A673 (cell line): ENCODE data around the gene PSMA5. TPM values are rescaled to one million over a fixed set of nuclear protein-coding genes. Genes with fewer than 3 reads are reported as not detected.
A peak's percentile ranks its signal among the peaks of the same experiment; 100 is the strongest.

Source experiments
- BruUV-seq: library from RNA; stranded (reverse); fragments of 400-500 nt; replicated peaks from 2 replicates; lab custom pipeline; 2021; lab: Mats Ljungman, UMichigan
- CTCF ChIA-PET: fragments of 300-600 bp; sonication (Branson Sonifier 250); formaldehyde crosslinking; loops from one replicate; lab custom pipeline; 2022; ENCODE audit warnings: antibody characterized with exemption; lab: Charles Lee
- POLR2A ChIA-PET: fragments of 300-600 bp; sonication (Branson Sonifier 250); formaldehyde crosslinking; loops from one replicate; lab custom pipeline; 2022; ENCODE audit warnings: antibody characterized with exemption; ENCODE audit not compliant: low non-redundant PET; lab: Charles Lee
- DNase-seq: peaks from one replicate; pipeline ENCODE4 v3.0.0-alpha.2; 2015; ENCODE audit warnings: low spot score
- H3K27ac ChIP-seq: fragments of 200-600 bp; sonication (generic); 2 replicates; pipeline ENCODE4 v1.5.1; 2016; ENCODE audit warnings: mixed run types, low read depth, mild to moderate bottlenecking, mixed read lengths, antibody characterized with exemption, low read length; ENCODE audit not compliant: poor library complexity, severe bottlenecking
- H3K27me3 ChIP-seq: fragments of 200-600 bp; sonication (generic); replicated peaks from 2 replicates; pipeline ENCODE4 v1.6.1; 2017; ENCODE audit warnings: mixed run types, low read depth, mild to moderate bottlenecking, mixed read lengths, antibody characterized with exemption, low read length; ENCODE audit not compliant: insufficient read depth, poor library complexity
- H3K36me3 ChIP-seq: fragments of 200-600 bp; sonication (generic); 2 replicates; pipeline ENCODE4 v1.6.1; 2016; ENCODE audit warnings: mixed run types, mild to moderate bottlenecking, mixed read lengths, antibody characterized with exemption, low read length; ENCODE audit not compliant: insufficient read depth, poor library complexity, severe bottlenecking
- H3K4me1 ChIP-seq: fragments of 200-600 bp; sonication (generic); 2 replicates; pipeline ENCODE4 v1.6.1; 2017; ENCODE audit warnings: mixed run types, mild to moderate bottlenecking, mixed read lengths, antibody characterized with exemption, low read length; ENCODE audit not compliant: insufficient read depth, poor library complexity, severe bottlenecking
- H3K4me3 ChIP-seq: fragments of 200-600 bp; sonication (generic); 2 replicates; pipeline ENCODE4 v1.5.1; 2016; ENCODE audit warnings: low read depth, mixed run types, mild to moderate bottlenecking, mixed read lengths, low read length; ENCODE audit not compliant: poor library complexity, severe bottlenecking
- H3K9me3 ChIP-seq: fragments of 200-600 bp; sonication (generic); 2 replicates; pipeline ENCODE4 v1.6.1; 2016; ENCODE audit warnings: mixed run types, low read depth, mild to moderate bottlenecking, mixed read lengths, antibody characterized with exemption, low read length; ENCODE audit not compliant: poor library complexity, severe bottlenecking
- EZH2 ChIP-seq: fragments of 200-600 bp; sonication (generic); IDR thresholded peaks from 2 replicates; pipeline ENCODE4 v1.6.1; 2017; ENCODE audit warnings: borderline replicate concordance, low read depth, mild to moderate bottlenecking, mixed read lengths, antibody characterized with exemption, low read length; ENCODE audit not compliant: poor library complexity, severe bottlenecking
- intact Hi-C: fragments of 100-400 bp; cut with micrococcal nuclease; formaldehyde crosslinking; loops from one replicate; pipeline ENCODE4 v1.10.0; 2022; ENCODE audit not compliant: unreplicated experiment
- total RNA-seq: library from RNA; stranded (reverse); gene quantifications from 2 replicates; pipeline ENCODE4 v1.2.3, GENCODE V29; 2021
- TF ChIP-seq, protein P1 (sequence below): fragments of 300-800, 200-600 bp; sonication (generic); conservative IDR thresholded peaks from 2 replicates; pipeline ENCODE4 v1.5.1; 2017; ENCODE audit warnings: low read depth, mild to moderate bottlenecking, antibody characterized with exemption, low read length, moderate library complexity, mixed read lengths

Gene PSMA5
- total RNA-seq, 1 experiment from 2014 or later: 201 TPM

DNA sequence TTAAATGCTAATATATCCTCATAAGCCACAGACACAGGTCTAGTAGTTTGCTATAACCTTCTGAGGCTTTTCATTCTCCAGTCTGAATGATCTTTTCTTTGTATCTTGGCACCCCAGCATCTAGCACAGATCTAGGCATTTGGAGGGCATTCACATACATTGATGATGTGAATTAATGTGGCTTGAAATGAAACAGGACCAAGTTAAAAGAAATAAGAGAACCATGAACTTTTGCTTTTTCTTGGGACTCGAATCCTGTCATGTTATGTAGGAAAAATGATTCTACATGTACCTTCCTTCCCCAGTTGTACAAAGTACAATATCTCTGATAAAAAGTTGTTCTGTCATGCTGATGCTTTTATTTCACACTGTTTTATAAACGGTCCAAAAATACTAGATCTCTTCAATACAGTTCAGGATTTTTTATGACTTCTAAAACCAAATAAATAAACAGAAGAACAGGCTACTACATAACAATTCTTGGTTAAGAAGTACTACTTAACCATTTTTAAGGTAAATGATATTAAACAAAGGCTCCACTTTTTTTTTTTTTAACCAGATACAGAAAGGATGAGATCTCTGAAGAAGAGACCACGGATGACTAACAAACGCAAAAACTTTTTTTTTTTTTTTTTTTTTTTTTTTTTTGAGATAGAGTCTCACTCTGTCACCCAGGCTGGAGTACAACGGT lies 31.5 kb downstream of the PSMA5 start:
- H3K27ac ChIP-seq: no peak overlapping the region
- DNase-seq: no peak
- no peaks in the 10 kb centered on the region for H3K9me3 ChIP-seq
- peaks cover 35% of the 10 kb centered on the region for H3K4me1 ChIP-seq
- TF ChIP-seq, protein P1, sequence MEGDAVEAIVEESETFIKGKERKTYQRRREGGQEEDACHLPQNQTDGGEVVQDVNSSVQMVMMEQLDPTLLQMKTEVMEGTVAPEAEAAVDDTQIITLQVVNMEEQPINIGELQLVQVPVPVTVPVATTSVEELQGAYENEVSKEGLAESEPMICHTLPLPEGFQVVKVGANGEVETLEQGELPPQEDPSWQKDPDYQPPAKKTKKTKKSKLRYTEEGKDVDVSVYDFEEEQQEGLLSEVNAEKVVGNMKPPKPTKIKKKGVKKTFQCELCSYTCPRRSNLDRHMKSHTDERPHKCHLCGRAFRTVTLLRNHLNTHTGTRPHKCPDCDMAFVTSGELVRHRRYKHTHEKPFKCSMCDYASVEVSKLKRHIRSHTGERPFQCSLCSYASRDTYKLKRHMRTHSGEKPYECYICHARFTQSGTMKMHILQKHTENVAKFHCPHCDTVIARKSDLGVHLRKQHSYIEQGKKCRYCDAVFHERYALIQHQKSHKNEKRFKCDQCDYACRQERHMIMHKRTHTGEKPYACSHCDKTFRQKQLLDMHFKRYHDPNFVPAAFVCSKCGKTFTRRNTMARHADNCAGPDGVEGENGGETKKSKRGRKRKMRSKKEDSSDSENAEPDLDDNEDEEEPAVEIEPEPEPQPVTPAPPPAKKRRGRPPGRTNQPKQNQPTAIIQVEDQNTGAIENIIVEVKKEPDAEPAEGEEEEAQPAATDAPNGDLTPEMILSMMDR: no peak
- no peak for TF ChIP-seq EZH2
- H3K27me3 ChIP-seq: no peaks in the 10 kb centered on the region
- ChIA-PET CTCF (no interaction called here), POLR2A (no interaction called here)
- no peaks in the 10 kb centered on the region for H3K36me3 ChIP-seq
- no TSS peak for BruUV-seq
- intact Hi-C loops: loop anchor here (5.0 kb wide), 1 partner anchor 192 kb away; no protein-coding TSS in a partner anchor
- no peak overlapping the region for H3K4me3 ChIP-seq

DNA sequence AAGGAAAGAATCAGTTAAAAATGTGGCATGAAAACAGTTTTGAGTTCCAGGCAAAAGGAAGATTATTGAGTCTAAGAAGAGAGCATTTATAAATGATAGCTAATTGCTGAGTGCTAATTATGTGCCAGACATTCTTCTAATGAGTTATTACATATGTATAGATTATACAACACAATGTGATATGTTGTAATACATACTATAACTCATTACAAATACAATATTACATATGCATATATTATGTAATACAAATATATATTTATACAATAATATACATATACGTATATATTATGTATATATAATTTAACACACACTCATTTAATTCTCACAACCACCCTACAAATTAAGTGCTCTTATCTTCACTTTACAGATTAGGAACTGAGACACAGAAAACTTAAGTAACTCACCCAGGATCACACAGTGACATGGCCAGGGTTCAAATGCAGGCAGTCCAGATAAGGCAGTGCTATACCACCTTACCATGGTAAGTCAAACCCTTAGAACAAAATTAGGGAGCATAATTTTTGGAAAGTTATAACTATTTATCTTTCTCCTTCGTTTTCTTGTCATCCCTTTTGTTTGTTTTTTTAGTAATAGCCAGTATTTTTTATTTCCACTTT lies 32.5 kb downstream of the PSMA5 start:
- Histone ChIP-seq H3K4me1 (peaks cover 32% of the 10 kb centered on the region), H3K27me3 (no peaks in the 10 kb centered on the region), H3K9me3 (no peaks in the 10 kb centered on the region), H3K4me3 (no peak overlapping the region), H3K36me3 (no peaks in the 10 kb centered on the region), H3K27ac (no peak overlapping the region)
- intact Hi-C loops: no loop called here
- no TSS peak for BruUV-seq
- CTCF ChIA-PET: no interaction called here
- no peak for DNase-seq
- TF ChIP-seq, protein P1: no peak
- no peak for TF ChIP-seq EZH2
- POLR2A ChIA-PET: no interaction called here

DNA sequence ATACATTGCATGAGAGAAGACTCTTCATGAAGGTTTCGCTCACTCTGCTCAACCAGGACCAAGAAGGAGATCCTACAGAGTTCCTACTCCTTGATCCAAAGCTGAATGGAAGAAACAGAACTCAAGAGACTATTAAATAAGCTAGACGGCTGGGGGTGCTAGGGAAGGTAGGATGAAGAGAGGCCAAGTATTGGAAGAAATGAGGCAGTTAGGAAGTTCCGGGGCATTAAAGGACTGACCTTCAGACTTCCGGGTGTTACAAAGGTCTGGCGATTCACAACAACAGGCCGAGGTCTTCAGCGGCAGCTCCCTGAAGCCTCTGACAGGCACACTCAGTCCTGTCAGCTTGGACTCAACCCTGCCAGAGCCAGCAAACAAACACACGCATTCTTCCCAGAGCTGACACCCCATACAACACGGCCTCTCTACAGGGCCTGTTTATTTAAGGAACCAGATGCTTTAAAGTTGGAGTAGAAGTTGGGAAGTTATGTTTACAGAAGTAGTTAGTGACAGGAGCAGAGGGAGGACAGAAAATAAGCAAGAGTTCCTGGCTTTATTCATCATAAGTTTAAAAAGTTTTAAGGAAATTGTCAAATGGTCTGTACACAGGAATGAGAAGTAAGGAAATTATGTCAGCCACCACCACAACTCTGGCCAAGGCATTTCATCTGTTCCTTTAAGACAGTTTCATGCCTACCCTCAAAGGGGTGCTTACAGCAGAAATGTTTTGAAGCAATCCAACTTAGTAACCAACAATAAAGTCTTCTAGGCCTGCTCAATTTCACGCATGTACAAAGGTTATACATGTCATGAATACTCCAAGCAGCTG lies 33.2 kb downstream of the PSMA5 start:
- peaks cover 26% of the 10 kb centered on the region for H3K4me1 ChIP-seq
- POLR2A ChIA-PET: no interaction called here
- no TSS peak for BruUV-seq

More for the DNA sequence above, 33.2 kb downstream of the PSMA5 start:
- intact Hi-C loops: no loop called here
- H3K9me3 ChIP-seq: no peaks in the 10 kb centered on the region
- CTCF ChIA-PET: no interaction called here
- H3K27ac ChIP-seq: peak overlapping the region; percentile 43
- no peak overlapping the region for H3K4me3 ChIP-seq
- DNase-seq: no peak
- TF ChIP-seq EZH2: no peak
- TF ChIP-seq, protein P1: no peak
- no peaks in the 10 kb centered on the region for H3K27me3 ChIP-seq
- no peaks in the 10 kb centered on the region for H3K36me3 ChIP-seq
